Measurements from ENCODE around the gene GALNT2. TPM values are rescaled to one million over a fixed set of nuclear protein-coding genes. Genes with fewer than 3 reads are reported as not detected.

Gene GALNT2
- polyA plus RNA-seq, 2 of the 4 experiments (the other 2 are of a cell fraction) = 66.9 to 114 TPM

- Histone ChIP-seq H3K27ac (peak overlapping the region in 1 of 2 experiments; percentile 72; a peak in 4 of 6 replicates), H3K4me2 (peak overlapping the region; percentile 57), H3K4me1 (peaks cover 20% of the 10 kb centered on the region), H3K4me3 (no peak overlapping the region), H3K9me3 (no peaks in the 10 kb centered on the region)
- POLR2A ChIA-PET = no interaction called here
- CTCF ChIA-PET = interaction anchor here (1.0 kb wide), 1 partner anchor 13 kb away, joined by 3 read pairs; no protein-coding TSS in a partner anchor
- DNase-seq (ENCODE audit: low read depth in 1 of 2, low spot score in 1 of 2) (peak; percentile 28 to 71), ATAC-seq (peak; percentile 63 to 80; a peak in 4 of 6 replicates), FAIRE-seq (no peak)
- WGBS (ENCODE audit: missing lambda C conversion rate) = 28% methylated on average over 9 of the region's 9 CpGs
- TF ChIP-seq ELK1 (IDR thresholded peaks at IDR 0.05; ENCODE audit: low read depth, low read length) (no peak), FOSL2 (IDR thresholded peaks at IDR 0.05) (peak; percentile 53; the same call in 1 of the 2 replicates), FOSL2 (CRISPR knock-in tag; IDR thresholded peaks at IDR 0.05) (peak; percentile 74), RFX5 (IDR thresholded peaks at IDR 0.05) (no peak), NR3C1 (IDR thresholded peaks at IDR 0.05) (no peak)
These were observed 260.9 kb downstream of the GALNT2 start for GRCh38 chr1:230327892-230328284.

- peak in 1 of 2 experiments; percentile 14 for DNase-seq (ENCODE audit: low read depth in 1 of 2, low spot score in 1 of 2)
These were observed 261.4 kb downstream of the GALNT2 start for GRCh38 chr1:230328342-230329015.

More at GRCh38 chr1:230328342-230329015, 261.4 kb downstream of the GALNT2 start:
- POLR2A ChIA-PET = no interaction called here
- H3K4me1 ChIP-seq = peaks cover 20% of the 10 kb centered on the region
- TF ChIP-seq KDM1A (IDR thresholded peaks at IDR 0.05; ENCODE audit: low read depth) (no peak), RFX5 (IDR thresholded peaks at IDR 0.05) (no peak), POLR2AphosphoS2 (conservative IDR thresholded peaks at IDR 0.05; ENCODE audit: low read length) (no peak), POLR2A (IDR thresholded peaks at IDR 0.05; ENCODE audit: low read length) (no peak), HOXA7 (CRISPR knock-in tag; IDR thresholded peaks at IDR 0.05) (no peak), CTCF (IDR thresholded peaks at IDR 0.05) (no peak), BHLHE40 (IDR thresholded peaks at IDR 0.05; ENCODE audit: low read depth, low read length) (no peak), NPAS2 (CRISPR knock-in tag; IDR thresholded peaks at IDR 0.05; ENCODE audit: borderline replicate concordance) (no peak), RAD21 (conservative IDR thresholded peaks at IDR 0.05 in 1 of 2, IDR thresholded peaks at IDR 0.05 in 1 of 2) (no peak), EP300 (IDR thresholded peaks at IDR 0.05) (no peak), E2F6 (IDR thresholded peaks at IDR 0.05; ENCODE audit: borderline replicate concordance, low read depth) (no peak), ZSCAN20 (CRISPR knock-in tag; IDR thresholded peaks at IDR 0.05) (no peak), FOSL2 (IDR thresholded peaks at IDR 0.05) (no peak), FOSL2 (CRISPR knock-in tag; IDR thresholded peaks at IDR 0.05) (no peak), PBX3 (IDR thresholded peaks at IDR 0.05) (no peak), CHD4 (IDR thresholded peaks at IDR 0.05; ENCODE audit: borderline replicate concordance) (no peak), RCOR1 (IDR thresholded peaks at IDR 0.05; ENCODE audit: low read depth, low read length) (no peak)
- H3K4me3 ChIP-seq = no peak overlapping the region
- FAIRE-seq (peak; percentile 32), ATAC-seq (peak; percentile 52 to 55)
- H3K9me3 ChIP-seq = no peaks in the 10 kb centered on the region
- peak overlapping the region; percentile 57 for H3K4me2 ChIP-seq
- WGBS (ENCODE audit: missing lambda C conversion rate) = 41% methylated on average over 7 of the region's 7 CpGs
- CTCF ChIA-PET = interaction anchor here (1.0 kb wide), 1 partner anchor 13 kb away, joined by 3 read pairs; no protein-coding TSS in a partner anchor
- H3K27ac ChIP-seq = peak overlapping the region in 1 of 2 experiments; percentile 72; a peak in 3 of 6 replicates

Measured in A549 (cell line).